Glomerular visceral epithelial cell (primary cell): ENCODE measurements around the gene PRR36.

Source experiments
- DNase-seq: peaks from one replicate; pipeline ENCODE4 v3.0.0-alpha.2; 2016; ENCODE audit errors: extremely low spot score

Gene PRR36

GRCh38 chr19:7846155-7846646 is 28.0 kb downstream of the PRR36 start:
- DNase-seq = no peak

GRCh38 chr19:7845390-7846154 is 28.6 kb downstream of the PRR36 start:
- DNase-seq = no peak

- DNase-seq = no peak
Observed at GRCh38 chr19:7844951-7845350, 29.2 kb downstream of the PRR36 start.

- no peak for DNase-seq
Observed at GRCh38 chr19:7844405-7844804, 29.8 kb downstream of the PRR36 start.

GRCh38 chr19:7843521-7843920 is 30.7 kb downstream of the PRR36 start:
- DNase-seq = no peak

GRCh38 chr19:7842661-7843294 is 31.4 kb downstream of the PRR36 start:
- DNase-seq = no peak

- DNase-seq = no peak
Observed at GRCh38 chr19:7841751-7842660, 32.2 kb downstream of the PRR36 start.

- DNase-seq = no peak
Observed at GRCh38 chr19:7840629-7841028, 33.6 kb downstream of the PRR36 start.

GRCh38 chr19:7839476-7839875 is 34.7 kb downstream of the PRR36 start:
- DNase-seq = no peak

- DNase-seq = no peak
Observed at GRCh38 chr19:7833225-7834099, 40.7 kb downstream of the PRR36 start.

- DNase-seq = no peak
Observed at GRCh38 chr19:7832781-7833180, 41.4 kb downstream of the PRR36 start.

- DNase-seq = no peak
Observed at GRCh38 chr19:7832009-7832408, 42.2 kb downstream of the PRR36 start.

GRCh38 chr19:7831452-7831851 is 42.7 kb downstream of the PRR36 start:
- DNase-seq = peak; percentile 59

GRCh38 chr19:7830823-7831222 is 43.4 kb downstream of the PRR36 start:
- no peak for DNase-seq

GRCh38 chr19:7830272-7830771 is 43.9 kb downstream of the PRR36 start:
- DNase-seq = no peak

- peak; percentile 100 for DNase-seq
Observed at GRCh38 chr19:7829561-7830271, 44.5 kb downstream of the PRR36 start, which contains the start of gene EVI5L. Gene EVI5L, plus strand, starts transcription at chr19:7830218. Its CDS starts 16,325 bp downstream, at chr19:7846543.

- DNase-seq = no peak
Observed at GRCh38 chr19:7829166-7829520, 45.0 kb downstream of the PRR36 start.

- no peak for DNase-seq
Observed at GRCh38 chr19:7823686-7824301, 50.4 kb downstream of the PRR36 start.

GRCh38 chr19:7822910-7823515 is 51.2 kb downstream of the PRR36 start:
- DNase-seq = no peak
